ENCODE results near the gene FCHSD2. TPM values are rescaled to one million over a fixed set of nuclear protein-coding genes. Genes with fewer than 3 reads are reported as not detected.

The FCHSD2 gene
- total and polyA plus RNA-seq, 2 of the 13 experiments (the other 11 are each of a cell fraction or from before 2014, with no cell fraction given): 20.5 to 24.8 TPM

GRCh38 chr11:73173755-73174494 is 31.8 kb upstream of the FCHSD2 start (continued):
- no peak for TF ChIP-seq ZNF280D (CRISPR knock-in tag; IDR thresholded peaks at IDR 0.05)
- TF ChIP-seq NFYB (CRISPR knock-in tag; IDR thresholded peaks at IDR 0.05): no peak
- peak; percentile 55 for TF ChIP-seq NR2F6 (IDR thresholded peaks at IDR 0.05)
- peak; percentile 63; the same call in 1 of the 2 replicates for TF ChIP-seq NR2F6 (CRISPR knock-in tag; IDR thresholded peaks at IDR 0.05)
- TF ChIP-seq ZBTB38 (CRISPR knock-in tag; IDR thresholded peaks at IDR 0.05): peak; percentile 32; the same call in 1 of the 2 replicates
- TF ChIP-seq, protein P1, sequence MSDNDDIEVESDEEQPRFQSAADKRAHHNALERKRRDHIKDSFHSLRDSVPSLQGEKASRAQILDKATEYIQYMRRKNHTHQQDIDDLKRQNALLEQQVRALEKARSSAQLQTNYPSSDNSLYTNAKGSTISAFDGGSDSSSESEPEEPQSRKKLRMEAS (IDR thresholded peaks at IDR 0.05): peak; percentile 39; the same call in 1 of the 2 replicates
- TF ChIP-seq ZNF678 (CRISPR knock-in tag; IDR thresholded peaks at IDR 0.05): no peak
- TF ChIP-seq ZBTB20 (CRISPR knock-in tag; IDR thresholded peaks at IDR 0.05; ENCODE audit: borderline replicate concordance, low read depth): no peak
- no peak for TF ChIP-seq ZNF546 (CRISPR knock-in tag; conservative IDR thresholded peaks at IDR 0.05)
- TF ChIP-seq ATF5 (CRISPR knock-in tag; IDR thresholded peaks at IDR 0.05; ENCODE audit: low read depth): no peak
- no peak for TF ChIP-seq EP300 (IDR thresholded peaks at IDR 0.05; ENCODE audit: low read depth in 2 of 2, low read length in 2 of 2)
- peak; percentile 20; the same call in 1 of the 2 replicates for TF ChIP-seq EP300 (CRISPR knock-in tag; IDR thresholded peaks at IDR 0.05; ENCODE audit: borderline replicate concordance)
- peak; percentile 22 for TF ChIP-seq HNF4A (CRISPR knock-in tag; IDR thresholded peaks at IDR 0.05)
- 0 out of 2 replicates have a peak, but pooled peaks have one; percentile 26 for TF ChIP-seq GATAD2A (CRISPR knock-in tag; IDR thresholded peaks at IDR 0.05)
- TF ChIP-seq ZFY (CRISPR knock-in tag; IDR thresholded peaks at IDR 0.05): peak; percentile 21; the same call in 1 of the 2 replicates
- 0 out of 2 replicates have a peak, but pooled peaks have one; percentile 60 for TF ChIP-seq ZNF564 (CRISPR knock-in tag; IDR thresholded peaks at IDR 0.05)
- TF ChIP-seq POGZ (CRISPR knock-in tag; IDR thresholded peaks at IDR 0.05): no peak
- TF ChIP-seq, protein P2, sequence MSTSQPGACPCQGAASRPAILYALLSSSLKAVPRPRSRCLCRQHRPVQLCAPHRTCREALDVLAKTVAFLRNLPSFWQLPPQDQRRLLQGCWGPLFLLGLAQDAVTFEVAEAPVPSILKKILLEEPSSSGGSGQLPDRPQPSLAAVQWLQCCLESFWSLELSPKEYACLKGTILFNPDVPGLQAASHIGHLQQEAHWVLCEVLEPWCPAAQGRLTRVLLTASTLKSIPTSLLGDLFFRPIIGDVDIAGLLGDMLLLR (CRISPR knock-in tag; IDR thresholded peaks at IDR 0.05): peak; percentile 19; the same call in 1 of the 2 replicates
- peak; percentile 25; the same call in 1 of the 2 replicates for TF ChIP-seq CTCF (CRISPR knock-in tag; IDR thresholded peaks at IDR 0.05)
- TF ChIP-seq ARID5B (CRISPR knock-in tag; IDR thresholded peaks at IDR 0.05): peak; percentile 26; the same call in 1 of the 2 replicates
